Measurements from ENCODE around the gene HSCB.
"Not testable (repeated sequence)": the region's sequence is repeated elsewhere in the genome, so short reads cannot be mapped to it uniquely, and the experiment has no call there.

The HSCB gene

DNA sequence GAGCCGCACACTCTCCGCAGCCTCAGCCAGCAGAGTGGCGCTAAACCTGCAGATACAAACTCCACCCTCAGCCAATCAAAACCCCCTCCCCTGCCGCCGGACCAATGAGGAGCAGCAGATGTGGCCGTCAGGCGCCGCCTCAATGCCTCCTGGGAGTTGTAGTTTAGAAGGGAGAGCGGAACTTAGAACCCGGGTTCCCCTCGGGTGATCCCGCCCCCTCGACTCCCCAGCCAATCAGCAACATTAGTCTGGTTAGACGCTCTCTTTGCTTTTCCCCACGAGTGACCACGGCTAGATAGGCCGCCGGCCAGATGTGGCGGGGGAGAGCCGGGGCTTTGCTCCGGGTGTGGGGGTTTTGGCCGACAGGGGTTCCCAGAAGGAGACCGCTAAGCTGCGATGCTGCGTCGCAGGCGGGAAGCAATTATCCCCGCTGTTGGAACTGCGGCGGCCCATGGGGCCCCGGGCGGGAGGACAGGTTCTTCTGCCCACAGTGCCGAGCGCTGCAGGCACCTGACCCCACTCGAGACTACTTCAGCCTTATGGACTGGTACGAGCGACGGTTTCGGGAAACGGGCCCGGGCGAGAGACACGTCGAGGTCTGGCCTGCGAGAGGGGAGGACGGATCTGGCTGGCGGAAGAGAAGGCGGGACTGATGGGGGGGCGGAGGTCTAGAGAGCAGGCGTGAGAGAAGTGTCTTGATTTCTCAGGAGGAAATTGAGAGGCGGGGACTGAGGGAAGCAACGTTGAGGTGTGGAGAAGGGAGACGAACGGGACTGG lies at the start of gene HSCB, which contains the start of gene CHEK2:
HSCB (plus strand) TSS at position 255 of the 777 bp plus-strand sequence; CDS start at position 312, 57 bp downstream.
CHEK2 (minus strand) TSS at position 36 of the 777 bp plus-strand sequence. CDS start 7,099 bp downstream, outside the sequence.
- peak; percentile 100 for DNase-seq

DNA sequence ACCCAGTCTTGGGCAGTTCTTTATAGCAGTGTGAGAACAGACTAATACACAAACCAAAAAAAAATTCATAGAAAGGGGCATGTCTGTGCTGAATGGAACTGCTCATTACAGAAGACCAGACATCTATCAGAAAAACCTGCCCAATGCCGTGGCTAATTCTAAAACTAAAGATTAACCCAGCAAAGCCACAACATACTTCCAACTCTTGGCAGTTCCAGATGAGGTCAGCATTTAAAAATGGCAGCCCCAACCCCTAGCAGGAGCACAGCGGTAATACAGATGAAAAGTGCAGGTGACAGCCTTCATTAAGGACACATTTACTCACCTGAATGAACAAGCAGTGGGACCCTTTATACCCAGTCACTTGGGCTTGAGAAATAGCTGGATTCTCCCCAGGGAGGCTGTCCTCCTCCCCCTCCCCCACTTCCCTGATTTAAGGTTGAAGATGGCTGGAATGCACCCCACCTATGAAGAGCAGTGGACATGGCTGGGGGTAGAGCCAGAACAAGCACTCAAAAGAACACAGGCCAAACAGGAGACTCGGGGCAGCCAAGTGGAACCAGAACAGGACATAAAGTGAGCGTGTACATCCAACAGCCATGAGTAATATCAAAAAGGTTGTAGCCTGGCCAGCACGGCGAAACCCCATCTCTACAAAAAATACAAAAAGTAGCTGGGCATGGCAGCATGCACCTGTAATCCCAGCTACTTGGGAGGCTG lies 48.6 kb upstream of the HSCB start:
- not testable (repeated sequence) for DNase-seq

DNA sequence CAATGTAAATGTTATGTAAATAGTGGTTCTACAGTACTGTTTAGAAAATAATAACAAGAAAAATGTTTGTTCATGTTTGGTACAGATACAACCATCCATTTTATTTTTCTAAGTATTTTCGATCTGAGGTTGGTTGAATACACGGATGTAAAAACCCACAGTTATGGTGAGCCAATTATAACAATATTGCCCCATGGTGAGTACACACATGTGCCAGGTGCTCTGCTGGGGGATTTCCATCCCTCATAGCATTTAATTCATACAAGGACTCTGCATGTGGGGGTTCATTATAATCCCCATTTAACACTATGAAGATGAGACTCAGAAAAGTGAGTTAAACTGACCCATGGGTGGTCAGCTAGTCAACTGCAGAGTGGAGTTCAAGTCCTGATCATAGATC lies 38.9 kb upstream of the HSCB start:
- no peak for DNase-seq

GRCh38 chr22:28703436-28703835 lies 38.4 kb upstream of the HSCB start:
- DNase-seq: no peak

GRCh38 chr22:28706845-28707244 lies 35.0 kb upstream of the HSCB start:
- no peak for DNase-seq

DNA sequence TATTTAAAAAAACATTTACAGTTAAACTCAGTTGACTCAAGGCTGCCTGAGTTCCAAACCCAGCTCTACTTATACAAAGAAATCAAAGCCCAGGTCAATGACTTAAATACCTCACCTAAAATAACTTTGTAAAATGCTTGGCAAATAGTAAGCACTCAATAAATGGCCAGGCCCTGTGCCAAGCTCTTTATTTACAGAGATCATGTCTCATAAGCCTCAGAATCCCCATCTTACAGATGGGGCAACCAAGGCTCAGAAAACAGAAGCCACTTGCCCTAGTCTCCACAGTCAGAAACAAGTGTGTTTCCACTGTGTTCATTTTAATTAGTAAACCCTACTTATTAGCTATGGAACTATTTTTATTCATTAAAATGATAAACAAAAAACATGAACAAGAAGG lies 31.7 kb upstream of the HSCB start:
- DNase-seq: no peak

DNA sequence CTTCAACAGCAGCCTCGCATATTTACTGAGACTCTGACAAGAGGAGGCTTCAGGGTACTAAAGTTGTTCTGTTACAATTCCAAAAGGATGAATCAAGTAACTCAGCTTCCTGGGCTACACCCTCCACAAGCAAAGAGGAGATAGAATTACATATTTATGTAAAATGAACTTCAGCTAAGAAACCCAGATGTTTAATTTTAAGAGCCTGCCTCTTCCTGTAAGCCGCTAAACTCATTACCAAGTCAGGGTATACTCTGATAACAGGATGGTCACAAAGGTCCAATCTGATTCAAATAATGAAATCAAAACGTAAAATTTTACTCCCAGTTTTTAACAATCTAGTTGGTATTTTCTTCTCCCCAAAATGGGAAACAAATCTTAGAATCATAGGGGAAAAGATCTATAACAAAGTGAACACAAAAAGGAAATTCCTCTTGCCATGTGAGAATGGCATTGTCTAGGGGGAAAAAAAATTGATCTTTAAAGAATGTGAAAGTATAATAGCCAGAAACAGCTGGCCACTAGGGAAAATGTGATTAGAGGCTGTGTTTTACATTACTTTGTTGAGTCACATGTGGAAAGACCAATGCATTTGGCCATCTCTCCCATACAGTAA lies 31.2 kb upstream of the HSCB start:
- DNase-seq: peak; percentile 46

GRCh38 chr22:28711341-28711740 lies 30.5 kb upstream of the HSCB start:
- peak; percentile 40 for DNase-seq

DNA sequence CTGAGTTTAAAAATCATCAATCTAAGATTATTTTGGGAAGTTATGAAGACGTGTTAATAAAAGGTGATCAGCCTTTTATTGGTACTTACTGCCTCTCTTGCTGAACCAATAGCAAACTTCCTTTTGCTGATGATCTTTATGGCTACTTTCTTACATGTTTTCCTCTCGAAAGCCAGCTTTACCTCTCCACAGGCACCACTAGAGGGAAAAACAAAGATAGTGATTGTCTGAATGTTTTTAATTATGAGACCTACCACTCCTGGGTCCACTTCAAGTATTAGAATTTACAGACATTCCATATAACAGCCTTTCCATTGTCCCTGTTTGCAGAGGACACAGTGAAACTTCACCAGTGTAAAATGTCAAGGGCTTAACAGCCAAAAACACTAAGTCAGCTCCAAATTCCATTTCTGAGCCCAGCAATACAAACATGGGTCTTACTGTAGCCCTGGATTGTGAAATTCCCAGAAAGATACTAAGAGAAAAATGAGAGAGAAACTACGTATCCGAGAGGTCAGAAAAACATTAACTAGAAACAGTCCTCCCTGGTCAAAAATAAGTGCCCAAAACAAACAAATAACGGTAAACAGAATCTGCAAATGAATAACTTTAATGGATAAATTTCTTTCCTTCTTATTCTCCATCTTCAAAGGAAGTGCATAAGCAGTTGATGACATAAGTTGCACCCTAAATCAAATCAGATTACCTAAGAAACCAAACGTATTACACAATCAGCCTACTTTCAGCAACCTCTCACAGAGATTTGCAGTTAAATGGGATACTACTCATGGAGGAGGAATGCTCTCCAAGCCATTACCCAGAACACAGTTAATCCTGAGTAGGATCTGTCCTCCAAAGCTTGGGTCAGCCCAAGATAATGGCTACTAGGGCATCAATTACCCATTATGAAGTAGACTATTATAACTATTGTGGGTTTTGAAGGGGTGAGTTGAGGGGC lies 29.7 kb upstream of the HSCB start:
- DNase-seq: peak; percentile 35

- no peak for DNase-seq
Observed at GRCh38 chr22:28714043-28714628, 27.7 kb upstream of the HSCB start.

DNA sequence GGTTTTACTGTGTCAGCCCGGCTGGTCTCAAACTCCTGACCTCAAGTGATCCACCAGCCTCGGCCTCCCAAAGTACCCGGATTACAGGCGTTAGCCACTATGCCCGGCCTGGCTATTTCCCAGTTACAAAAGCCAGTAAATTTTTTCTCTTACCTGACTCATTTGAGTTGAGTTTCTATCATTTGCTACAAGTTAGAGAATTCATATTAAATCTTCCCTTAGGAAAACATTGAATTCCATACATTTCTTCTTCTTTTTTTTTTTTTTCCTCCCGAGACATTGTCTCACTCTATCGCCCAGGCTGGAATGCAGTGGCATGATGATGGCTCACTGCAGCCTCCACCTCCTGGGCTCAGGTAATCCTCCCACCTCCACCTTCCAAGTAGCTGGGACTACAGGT lies 26.2 kb upstream of the HSCB start:
- DNase-seq: no peak

DNA sequence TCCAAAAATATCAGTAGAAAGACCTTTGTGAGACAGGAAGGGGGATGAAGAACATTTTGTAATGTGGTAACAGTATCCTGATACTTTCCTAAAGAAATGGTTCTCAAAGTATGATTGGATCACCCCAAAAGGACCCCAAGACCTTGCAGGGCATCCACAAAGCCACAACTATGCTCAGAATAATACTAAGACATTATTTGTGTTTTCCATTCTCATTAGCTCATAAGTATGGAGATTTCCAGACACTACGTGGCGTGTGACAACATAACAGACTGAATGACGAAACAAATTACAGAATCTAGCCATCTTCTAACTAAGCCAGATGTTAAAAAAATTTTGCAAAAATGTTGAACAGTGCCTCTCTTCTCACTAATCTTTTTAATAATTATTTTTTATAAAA lies 25.2 kb upstream of the HSCB start:
- DNase-seq: no peak

- no peak for DNase-seq
Observed at GRCh38 chr22:28718044-28718443, 23.8 kb upstream of the HSCB start.

DNA sequence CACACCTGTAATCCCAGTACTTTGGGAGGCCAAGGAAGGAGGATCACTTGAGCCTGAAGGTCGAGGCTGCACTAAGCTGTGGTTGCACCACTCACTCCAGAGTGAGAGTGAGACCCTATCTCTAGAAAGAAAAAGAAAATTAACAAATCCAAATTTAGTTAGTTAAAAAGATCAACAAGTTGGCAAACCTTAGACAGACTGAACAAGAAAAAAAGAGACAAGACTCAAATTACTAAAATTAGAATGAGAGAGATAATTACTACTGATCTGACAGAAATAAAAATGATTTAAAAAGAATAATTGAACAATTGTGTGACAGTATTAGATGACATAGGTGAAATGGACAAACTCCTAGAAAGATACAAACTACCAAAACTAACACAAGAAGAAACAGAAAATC lies 13.8 kb upstream of the HSCB start:
- DNase-seq: no peak

DNA sequence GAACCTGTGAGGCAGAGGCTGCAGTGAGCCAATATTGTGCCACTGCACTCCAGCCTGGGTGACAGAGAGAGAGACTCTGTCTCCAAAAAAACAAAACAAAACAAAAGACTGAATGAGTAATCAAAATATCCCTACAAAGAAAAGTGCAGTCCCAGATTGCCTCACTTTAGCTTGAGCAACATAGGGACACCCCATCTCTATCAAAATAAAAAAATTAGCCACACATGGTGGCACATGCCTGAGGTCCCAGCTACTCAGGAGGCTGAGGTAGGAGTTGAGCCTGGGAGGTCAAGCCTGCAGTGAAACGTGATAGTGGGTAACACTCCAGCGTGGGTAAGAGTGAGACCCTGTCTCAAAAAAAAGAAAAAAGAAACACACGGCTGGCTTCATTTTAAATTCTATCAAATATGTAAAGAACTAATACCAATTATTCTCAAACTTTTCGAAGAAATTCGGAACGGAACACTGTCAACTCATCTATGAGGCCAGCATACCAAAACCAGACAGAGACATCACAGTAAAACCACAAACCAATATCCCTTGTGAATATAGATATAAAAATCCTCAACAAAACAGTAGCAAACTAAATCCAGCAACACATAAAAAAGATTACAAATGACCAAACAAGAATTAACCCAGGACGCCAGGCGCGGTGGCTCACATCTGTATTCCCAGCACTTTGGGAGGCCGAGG lies 13.1 kb upstream of the HSCB start:
- no peak for DNase-seq

- DNase-seq: no peak
Observed at GRCh38 chr22:28730179-28730578, 11.7 kb upstream of the HSCB start.

GRCh38 chr22:28734393-28734792 lies 7.4 kb upstream of the HSCB start:
- DNase-seq: no peak

- no peak for DNase-seq
Observed at GRCh38 chr22:28736301-28737155, 5.3 kb upstream of the HSCB start.

GRCh38 chr22:28737701-28738100 lies 4.1 kb upstream of the HSCB start:
- no peak for DNase-seq

DNA sequence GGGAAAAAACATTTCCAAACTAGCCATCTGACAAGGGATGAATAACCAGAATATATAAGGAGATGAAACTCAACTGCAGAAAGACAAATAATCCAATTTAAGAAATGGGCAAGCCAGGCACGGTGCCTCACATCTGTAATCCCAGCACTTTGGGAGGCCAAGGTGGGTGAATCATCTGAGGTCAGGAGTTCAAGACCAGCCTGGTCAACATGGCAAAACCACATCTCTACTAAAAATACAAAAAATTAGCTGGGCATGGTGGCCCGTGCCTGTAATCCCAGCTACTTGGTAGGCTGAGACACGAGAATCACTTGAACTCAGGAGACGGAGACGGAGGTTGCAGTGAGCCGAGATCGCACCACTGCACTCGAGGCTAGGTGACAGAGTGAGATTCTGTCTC lies 3.0 kb upstream of the HSCB start:
- DNase-seq: not testable (repeated sequence)

All from eye (tissue), 1 donor.